Activated CD4-positive, alpha-beta T cell treated with anti-CD3 and anti-CD28 coated beads, Interleukin-2, Interleukin-4, amounts not matched to agents 100 ng/mL and 50 ng/mL, durations not matched to agents 16 hours and 8 hours (primary cell): ENCODE results near the gene IQCH.
"Not testable (repeated sequence)": the region's sequence is repeated elsewhere in the genome, so short reads cannot be mapped to it uniquely, and the experiment has no call there.

Experiments
- DNase-seq: peaks from one replicate; pipeline ENCODE4 v3.0.0-alpha.2; 2020; ENCODE audit warnings: low spot score

IQCH gene

DNA sequence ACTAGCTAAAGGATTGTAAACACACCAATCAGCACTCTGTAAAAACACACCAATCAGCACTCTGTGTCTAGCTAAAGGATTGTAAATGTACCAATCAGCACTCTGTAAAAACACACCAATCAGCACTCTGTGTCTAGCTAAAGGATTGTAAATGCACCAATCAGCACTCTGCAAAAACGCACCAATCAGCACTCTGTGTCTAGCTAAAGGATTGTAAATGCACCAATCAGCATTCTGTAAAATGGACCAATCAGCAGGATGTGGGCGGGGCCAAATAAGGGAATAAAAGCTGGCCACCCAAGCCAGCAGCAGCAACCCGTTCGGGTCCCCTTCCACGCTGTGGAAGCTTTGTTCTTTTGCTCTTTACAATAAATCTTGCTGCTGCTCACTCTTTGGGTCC, 8.0 kb upstream of the IQCH start:
- DNase-seq: not testable (repeated sequence)

DNA sequence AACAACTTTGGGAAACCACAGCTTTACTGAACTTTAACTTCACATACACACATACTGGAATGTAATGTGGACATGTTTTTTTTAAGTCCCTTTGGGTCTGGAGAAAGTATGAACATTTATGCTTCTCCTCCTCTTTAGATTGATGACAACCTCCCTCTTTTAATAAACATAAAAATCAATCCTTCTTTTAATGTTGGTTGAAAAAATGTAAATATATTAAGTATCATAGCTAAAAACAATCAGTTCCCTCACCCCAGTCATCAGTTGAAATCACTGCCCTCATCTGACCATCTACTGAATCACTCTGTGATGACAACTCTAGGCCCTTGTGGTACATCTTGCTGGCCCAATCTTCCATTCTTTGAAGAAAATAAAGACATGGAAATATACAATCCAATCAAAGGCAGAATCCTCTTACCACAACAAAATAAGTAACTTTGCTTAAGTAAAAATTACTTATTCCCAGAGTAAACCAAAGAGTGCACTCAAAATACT, 6.5 kb upstream of the IQCH start:
- DNase-seq: no peak

DNA sequence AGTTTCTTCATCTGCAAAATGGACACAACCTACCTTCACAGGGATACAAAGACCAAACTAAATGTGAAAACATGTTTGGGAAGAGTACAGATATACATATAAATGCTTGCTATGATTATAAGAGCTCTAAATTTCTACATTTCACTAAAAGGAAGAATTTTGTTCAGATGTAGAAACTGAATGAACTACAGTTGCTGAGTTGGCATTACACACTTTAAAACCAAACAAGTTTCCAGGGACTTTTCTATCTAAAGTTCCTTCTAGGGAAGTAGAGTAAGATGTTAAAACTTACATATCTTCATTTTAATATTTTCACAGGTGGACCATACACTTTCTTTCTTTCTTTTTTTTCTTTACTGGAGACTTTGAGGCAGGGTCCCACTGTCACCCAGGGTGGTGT, 4.8 kb upstream of the IQCH start:
- DNase-seq: no peak

DNA sequence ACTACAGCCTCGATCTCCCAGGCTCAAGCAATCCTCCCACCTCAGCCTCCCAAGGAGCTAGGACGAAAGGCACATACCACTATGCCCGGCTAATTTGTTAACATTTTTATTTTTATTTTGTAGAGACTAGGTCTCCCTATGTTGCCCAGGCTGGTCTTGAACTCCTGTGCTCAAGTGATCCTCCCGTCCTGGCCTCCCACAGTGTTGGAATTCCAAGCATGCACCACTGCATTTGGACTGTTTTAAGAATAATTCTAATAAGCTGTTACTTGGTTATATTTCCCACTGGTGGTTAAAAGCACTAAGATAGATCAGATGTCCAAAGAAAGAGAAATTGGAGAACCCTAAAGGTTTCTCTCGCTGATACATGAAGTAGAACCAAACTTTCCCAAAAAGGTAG, 3.3 kb upstream of the IQCH start:
- DNase-seq: no peak

DNA sequence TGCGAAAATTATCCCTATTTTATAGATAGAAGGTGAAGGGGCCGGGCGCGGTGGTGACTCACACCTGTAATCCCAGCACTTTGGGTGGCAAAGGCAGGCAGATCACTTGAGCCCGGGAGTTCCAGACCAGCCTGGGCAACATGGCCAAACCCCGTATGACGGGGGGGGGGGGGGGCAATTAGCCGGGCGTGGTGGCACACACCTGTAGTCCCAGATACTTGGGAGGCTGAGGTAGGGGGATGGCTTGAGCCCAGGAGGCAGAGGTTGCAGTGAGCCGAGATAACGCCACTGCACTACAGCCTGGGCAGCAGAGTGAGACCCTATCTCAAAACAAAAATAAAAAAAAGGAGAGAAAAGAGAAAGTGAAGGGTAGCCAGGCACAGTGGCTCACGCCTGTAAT, 1.5 kb upstream of the IQCH start:
- DNase-seq: no peak

DNA sequence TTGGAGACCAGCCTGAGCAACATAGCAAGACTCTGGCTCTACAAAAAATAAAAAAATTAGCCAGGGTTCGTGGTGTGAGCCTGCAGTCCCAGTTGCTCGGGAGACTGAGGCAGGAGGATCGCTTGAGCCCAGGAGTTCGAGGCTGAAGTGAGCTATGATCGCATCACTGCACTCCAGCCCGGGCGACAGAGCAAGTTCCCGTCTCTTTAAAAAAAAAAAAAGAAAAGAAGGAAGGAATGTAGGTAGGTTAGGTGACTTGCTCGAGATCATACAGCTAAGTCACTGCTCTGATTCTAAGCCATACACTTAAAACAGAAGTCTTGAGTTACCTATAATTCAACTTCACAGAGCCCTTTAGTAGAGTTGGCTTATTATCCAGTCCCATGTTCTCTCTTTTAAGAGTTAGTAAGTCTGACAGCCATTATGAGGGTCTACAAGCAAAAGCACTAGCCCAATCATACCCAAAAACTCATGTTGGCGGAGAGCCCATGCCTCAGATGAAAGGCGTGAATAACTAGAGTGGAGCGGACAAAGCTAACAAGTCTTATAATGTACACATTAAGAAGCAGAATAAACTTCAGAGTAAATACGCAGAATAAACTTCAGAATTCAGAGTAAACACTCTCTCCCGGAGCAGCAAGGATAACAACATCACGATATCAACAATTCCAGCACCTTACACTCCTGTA, 893 bp upstream of the IQCH start:
- DNase-seq: no peak

DNA sequence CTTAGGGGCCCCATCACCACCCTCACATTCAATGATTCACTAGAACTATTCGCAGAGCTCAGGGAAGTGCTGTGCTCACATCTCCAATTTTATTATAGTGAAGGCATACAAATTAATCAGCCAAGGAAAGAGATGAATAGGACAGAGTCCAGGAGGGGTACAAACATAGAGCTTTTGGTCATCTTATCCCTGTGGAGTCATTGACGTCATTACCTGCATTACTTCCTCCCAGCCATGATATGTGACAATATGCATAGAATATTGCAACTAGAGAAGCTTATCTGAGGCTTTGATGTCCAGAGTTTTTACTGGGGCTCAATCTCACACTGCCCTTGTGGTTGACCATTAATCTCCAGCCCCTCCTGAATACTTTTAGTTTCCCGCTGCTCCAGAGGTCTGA, 1.5 kb downstream of the IQCH start:
- DNase-seq: no peak

DNA sequence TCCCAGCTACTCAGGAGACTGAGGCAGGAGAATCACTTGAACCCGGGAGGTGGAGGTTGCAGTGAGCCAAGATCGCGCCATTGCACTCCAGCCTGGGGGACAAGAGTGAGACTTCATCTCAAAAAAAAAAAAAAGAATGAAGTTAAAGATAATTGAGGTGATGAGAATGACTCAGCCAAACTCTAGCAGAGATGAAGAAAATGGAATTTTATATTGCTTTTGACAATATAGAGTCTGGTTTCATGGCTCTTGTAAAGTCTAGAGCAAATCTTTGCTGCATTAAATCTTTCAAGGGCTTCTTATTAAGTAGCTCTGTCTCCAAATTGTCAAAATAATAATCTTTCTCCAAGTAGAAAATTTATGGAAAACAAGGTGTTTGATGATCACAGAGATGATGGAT, 3.8 kb downstream of the IQCH start:
- not testable (repeated sequence) for DNase-seq

DNA sequence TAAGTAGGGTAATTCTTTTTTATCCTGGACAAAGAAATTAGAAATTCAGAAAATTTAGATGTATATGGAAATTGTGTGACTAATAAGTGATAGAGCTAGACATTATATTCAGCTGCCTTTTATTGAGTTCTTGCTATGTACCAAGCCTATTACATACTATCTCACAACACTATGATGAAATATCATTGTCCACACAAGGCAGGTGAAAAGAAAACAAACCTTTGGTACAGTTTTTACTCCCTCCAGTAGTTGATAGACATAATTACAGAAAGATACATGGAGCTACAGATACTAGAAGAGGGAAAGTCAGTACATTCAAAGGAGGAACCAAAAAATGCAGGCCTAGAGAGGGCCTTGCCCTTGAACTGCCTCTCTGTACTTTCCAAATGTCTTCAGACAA, 4.8 kb downstream of the IQCH start:
- no peak for DNase-seq

DNA sequence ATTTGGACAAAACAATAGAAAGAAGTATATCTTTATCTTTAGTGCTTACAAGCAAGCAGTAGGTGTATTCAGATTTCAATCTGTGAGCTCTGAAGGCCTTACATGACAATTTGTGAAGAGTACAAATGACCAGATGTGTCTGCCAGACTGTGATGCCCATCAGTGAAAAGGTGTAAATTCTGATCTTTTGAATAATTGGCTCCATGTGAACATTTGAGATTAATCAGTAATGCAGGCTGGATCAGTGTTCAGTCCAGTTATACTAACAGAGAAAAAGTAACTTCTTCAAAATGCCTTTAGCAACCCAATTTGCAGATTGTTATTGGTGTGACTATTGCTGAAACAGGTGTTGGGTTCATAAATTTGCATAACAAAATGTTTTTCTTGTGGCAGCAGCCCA, 5.2 kb downstream of the IQCH start:
- no peak for DNase-seq

DNA sequence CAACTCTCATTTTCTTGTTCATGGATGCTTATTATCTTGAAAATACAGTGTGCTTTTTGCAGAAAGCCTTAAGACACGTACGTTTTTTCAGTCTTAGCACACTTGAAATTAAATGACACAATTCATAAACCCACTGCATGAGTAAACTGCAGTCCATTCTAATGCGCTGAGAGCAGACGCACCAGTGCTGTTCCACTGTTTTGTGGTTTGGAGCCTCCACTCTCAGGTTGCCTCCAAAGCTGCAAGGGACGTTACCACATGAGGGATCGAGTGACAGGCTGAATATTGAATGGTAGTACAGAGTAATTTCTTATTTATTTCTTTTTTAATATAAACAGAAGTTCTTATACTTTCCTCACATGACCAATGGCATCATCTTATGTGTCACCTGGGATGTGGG, 12.3 kb downstream of the IQCH start:
- no peak for DNase-seq

DNA sequence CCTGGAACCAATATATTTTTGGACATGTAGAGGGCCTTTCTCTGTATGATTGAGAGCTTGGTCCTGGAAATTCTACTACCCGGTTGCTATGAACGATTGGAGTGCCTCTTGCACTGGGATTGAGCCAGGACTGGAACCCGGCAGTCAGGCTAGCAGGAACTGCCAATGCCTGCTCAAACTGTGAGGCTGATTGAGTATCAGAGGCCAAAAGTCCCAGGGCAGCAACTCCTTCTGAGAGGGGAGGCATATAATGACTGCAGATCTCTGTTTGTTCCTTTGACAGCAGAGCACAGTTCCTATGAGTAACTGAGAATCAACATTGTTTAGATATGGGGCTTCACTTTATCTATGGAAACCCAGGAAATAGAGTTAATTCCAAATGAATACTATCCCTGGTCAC, 12.9 kb downstream of the IQCH start:
- no peak for DNase-seq

DNA sequence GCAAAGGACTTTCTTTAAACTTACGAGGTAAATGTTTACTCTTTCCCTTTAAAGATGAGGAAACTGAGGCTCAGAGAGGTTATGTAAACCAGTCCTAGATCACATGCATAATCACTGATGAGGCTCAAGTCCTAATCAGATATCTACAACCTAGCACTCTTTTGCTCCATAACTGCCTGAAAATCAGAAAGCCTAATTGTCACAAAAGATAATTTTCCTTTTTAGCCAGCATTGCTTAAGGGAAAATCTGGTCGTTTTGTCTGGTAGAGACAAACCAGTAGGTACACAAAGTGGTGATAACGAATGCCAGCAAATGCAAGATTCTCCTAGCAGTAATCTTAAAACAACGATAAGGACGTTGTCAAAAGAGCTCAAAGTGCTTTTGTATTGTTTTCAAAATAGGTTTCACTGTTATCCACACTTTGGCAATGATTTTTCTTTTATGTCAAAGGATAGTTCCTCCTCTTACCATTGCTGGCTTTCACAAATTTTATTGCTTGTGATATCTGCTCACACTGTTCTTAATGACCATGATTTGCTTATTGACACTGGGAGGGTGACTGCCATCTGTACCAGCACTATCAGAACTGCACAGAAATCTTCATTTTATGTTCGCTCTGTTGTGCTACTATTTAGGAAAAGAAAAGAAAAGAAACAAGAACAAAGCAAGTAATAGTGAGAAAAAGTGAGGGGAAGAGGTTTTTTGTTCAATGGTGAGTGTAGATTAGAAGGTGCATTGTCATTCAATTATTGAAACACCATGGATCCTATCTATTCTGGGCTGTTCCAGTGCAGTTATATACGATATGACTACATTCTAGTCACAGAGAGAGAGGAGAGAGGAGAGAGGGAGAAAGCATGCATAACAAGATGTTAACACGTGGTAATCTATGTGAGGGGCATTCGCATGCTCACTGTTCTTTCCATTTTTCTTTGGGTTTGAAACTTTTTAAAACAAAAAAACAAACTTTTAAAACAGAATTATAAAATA, 13.7 kb downstream of the IQCH start:
- no peak for DNase-seq

DNA sequence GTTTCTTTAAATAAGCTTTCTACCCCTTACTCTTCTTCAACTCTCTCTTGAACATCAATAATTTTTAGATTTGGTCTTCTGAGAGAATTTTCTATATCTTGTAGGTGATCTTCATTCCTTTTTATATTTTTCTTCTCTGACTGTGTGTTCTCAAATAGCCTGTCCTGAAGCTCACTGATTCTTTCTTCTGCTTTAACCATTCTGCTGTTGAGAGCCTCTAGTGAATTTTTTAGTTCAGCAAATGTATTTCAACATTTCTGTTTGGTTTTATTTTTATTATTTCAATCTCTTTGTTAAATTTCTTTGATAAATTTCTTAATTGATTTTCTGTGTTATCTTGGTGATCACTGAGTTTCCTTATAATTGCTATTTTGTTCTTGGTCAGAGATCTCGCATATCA, 19.6 kb downstream of the IQCH start:
- DNase-seq: no peak

DNA sequence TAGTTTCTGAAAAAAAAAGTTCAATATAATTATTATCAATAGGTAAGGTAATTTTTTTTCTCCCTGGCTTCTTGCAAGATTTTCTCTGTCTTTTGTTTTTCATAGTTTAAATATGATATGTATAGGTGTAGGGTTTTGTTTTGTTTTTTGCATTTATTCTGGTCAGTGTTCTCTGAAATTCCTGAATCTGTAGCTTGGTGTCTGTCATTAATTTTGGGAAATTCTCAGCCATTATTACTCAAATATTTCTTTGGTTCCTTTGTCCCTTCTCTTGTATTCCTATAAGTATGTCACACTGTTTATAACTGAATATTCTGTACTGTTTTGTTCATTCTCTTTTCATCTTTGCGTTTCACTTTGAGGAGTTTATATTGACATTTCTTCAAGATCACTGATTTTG, 22.1 kb downstream of the IQCH start:
- DNase-seq: no peak

DNA sequence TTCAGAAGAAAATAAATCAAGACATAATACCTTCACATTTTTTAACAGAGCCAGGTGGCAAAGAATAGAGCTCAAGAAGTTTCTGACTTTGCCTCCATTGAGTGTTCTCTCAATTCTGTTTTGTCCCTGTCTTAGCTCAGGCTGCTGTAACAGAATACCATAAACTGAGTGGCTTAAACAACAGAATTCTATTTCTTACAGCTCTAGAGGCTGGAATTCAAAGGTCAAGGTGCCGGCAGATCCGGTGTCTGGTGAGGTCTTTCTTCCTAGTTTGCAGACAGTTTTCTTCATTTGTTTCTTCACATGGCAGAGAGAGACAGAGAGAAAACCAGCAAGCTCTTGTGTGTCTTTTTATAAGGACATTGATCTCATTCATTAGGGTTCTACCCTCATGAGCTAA, 25.6 kb downstream of the IQCH start:
- DNase-seq: no peak

DNA sequence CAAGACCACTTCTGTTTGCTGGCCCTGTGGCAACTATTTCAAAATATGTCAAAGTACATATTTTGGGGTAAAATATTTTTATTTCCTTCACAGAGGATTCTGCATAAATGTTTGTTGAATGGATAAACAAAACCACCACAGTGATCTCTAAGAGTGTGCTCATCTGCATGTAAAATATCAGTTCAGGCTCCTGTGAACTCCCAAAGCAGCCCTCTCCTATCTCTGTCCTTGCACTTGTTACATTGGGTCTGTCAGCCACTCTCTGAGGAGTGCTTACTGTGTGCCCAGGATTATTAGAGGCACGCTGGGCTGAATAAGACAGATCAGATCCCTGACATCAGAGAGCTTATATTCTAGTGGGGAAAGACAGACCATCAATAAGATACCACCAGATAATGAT, 27.1 kb downstream of the IQCH start:
- DNase-seq: no peak

DNA sequence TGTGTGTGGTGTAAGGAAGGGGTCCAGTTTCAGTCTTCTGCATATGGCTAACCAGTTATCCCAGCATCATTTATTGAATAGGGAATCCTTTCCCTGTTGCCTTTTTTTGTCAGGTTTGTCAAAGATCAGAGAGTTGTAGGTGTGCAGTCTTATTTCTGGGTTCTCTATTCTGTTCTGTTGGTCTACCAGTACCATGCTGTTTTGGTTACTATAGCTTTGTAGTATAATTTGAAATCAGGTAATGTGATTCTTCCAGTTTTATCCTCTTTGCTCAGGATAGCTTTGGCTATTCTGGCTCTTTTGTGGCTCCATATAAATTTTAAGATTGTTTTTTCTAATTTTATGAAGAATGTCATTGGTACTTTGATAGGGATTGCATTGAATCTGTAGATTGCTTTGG, 31.0 kb downstream of the IQCH start:
- DNase-seq: not testable (repeated sequence)

DNA sequence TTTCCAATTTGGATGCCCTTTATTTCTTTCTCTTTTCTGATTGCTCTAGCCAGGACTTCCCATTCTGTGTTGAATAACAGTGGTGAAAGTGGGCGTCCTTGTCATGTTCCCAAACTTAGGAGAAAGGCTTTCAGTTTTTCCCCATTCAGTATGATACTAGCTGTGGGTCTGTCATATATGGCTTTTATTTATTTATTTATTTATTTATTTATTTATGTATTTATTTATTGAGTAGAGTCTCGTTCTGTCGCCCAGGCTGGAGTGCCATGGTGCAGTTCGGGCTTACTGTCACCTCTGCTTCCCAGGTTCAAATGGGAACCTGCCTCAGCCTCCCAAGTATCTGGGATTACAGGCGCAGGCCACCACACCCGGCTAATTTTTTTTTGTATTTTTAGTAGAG, 31.8 kb downstream of the IQCH start:
- not testable (repeated sequence) for DNase-seq

DNA sequence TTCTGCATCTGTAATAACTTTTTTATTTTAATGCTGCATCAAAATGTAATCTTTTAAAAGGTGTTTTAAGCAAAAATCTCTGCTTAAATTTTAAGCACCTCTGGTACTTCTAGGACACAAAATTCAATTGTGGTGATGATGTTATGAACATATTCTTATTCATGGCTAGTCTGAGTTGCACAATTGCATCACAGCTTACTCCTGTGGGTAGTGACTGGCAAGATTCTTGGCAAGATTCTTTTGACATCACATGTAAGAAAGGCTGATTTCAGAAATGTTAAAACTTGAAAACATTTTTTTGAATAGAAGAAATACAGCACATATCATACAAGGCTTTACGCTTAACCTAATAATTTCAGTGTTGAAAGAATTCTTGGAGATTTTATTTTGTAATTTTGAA, 35.7 kb downstream of the IQCH start:
- DNase-seq: no peak

DNA sequence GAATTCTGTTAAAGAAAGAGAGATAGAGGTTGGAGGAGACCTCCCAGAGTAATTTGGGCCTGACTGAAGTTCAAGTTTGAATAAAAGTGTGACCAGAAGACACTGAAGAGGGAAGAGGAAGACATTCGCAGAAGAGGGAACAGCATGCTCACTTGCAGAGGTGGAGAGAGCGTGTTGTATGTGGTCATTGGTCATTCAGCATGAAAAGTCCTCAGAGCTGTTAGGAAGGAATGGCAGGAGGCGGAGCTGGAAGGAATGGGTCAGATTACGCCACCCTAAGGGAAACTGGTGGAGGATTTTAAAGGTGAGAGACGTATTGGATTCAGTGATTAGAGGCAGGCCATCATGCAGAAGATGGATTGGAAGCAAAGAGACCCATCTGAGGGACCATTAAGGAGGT, 41.6 kb downstream of the IQCH start:
- DNase-seq: no peak

DNA sequence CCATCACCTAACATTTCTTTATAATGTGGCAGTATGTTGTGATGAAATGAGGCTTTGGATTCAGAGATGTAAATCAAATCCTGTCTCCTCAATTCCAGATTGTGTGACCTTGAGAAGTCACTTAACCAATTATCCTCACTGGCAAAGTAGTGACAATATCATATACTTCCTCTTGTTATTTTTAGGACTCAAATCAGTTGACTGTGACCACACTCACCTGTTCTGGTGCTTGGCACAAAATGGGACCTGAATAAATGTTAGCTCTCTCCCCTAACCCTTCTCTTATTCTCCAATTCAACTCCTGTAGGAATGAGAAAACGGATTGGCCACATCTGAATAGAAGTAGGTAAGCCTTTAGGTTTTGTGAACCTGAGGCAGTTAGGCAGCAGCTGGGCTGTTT, 42.1 kb downstream of the IQCH start:
- no peak for DNase-seq

DNA sequence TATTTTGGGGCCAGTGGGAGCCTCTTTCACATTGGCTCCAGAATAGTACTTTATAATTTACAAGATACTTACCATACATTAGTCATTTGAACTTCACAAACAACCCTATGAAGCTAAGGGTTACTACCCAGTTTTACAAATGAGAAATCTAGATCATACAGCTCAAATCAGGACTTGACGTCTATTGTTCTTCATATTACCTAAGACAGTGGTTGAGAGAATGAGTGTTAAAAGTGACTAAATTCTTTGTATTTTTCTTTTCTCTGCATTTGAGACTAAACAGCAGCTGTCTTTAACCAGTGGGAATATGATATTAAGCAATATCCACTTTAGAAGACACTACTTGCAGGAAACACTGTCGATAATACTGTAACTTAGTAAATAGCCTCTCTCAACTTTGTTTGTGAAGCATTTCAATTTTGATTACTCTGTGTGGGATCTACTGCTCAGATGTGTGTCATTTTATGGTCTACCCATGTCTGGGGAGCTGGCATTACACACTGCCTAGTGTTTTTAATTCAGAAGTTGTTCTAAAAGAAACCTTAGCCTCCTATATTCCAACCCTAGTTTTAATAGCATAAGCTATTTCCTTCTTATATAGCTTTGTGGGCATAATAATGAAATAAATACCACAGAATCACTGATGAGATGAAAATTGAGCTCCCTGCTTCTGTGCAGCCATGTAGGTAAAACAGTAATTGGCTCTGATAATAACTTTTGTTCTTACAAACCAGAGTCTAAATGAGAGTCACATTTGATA, 45.9 kb downstream of the IQCH start:
- DNase-seq: peak; percentile 34
